Bone marrow (tissue), 2 donors: Measurements from ENCODE around the gene KCNE1.
A peak's percentile ranks its signal among the peaks of the same experiment; 100 is the strongest.
"Not testable (repeated sequence)": the region's sequence is repeated elsewhere in the genome, so short reads cannot be mapped to it uniquely, and the experiment has no call there.

ENCODE experiments used
- DNase-seq, 2 donors: peaks; one replicate each; lab custom pipeline; 2025; lab: John Stamatoyannopoulos, UW

The KCNE1 gene

DNA sequence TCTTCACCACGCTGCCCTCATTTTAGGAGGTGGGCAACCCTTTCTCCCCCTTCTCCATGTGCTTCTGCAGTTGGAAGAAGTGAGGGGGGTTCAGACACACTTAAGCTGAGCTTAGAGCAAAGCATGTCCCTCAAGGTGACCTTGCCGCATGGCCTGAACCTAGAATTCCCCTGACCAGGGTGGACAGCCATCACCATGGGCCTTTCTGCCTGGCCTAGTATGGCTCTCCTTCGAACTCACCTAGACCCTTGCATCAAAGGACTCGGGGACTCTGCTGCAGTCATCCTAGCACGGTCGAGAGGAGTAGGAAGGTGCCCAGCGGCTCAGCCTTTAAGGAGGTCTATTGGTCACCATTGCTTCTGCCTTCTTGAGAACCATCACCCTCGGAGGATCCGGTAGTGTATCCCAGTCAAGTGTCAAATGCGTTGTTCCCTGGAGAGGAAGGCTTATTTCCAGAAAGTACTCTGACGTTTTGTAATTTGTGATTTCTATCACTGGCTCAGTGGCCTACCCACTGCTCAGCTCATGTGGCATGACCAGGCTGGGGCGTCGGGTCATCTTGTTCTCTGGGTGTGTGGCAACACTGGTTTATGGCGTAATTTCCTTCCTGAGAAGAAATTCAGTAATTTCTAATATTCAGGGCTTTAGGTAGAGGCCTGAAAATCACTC is at the start of gene KCNE1:
Gene KCNE1 (minus strand): TSS at position 424 of the 669 bp plus-strand sequence. CDS start 62,576 bp downstream, outside the sequence.
- DNase-seq = peak in 1 of 2 donors; percentile 50

GRCh38 chr21:34561806-34562205 is 49.8 kb upstream of the KCNE1 start:
- DNase-seq = no peak

DNA sequence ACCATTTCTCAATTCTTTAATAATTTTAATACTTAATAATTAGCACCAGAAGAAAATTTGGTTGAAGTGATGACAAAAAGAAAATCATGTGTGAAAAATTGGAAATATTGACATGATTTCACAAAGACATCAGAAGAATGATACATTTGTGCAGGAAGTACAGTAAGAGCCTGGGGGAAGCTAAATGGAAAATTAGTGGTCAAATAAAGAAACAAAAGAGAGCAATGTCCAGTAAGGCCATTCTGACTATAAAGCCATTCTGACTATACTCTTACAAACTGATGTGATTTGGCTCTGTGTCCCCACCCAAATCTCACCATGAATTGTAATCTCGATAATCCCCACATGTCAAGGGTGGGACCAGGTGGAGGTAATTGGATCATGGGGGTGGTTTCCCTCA is 48.6 kb upstream of the KCNE1 start:
- DNase-seq = no peak

- DNase-seq = no peak
Observed at GRCh38 chr21:34560021-34560420, 48.0 kb upstream of the KCNE1 start.

- no peak for DNase-seq
Observed at GRCh38 chr21:34559089-34559631, 47.1 kb upstream of the KCNE1 start.

DNA sequence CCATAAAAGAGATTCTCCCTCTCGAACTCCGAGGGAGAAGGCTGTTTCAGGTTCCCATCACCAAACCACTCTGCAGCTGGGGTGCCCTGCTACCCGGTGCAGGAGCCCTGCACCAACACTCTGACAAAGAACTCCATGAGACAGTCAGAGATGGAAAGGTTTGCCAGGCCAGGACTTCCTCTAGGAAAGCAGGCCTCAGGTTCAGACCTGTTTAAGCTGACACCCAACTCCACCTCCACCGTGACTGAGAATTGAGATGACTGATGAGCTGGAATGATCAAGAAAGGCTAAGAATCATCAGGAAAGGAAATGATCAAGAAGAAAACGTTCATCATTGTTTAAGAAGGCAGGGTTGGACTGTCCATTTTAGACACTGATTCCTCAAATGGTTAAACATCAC is 46.2 kb upstream of the KCNE1 start:
- no peak for DNase-seq

DNA sequence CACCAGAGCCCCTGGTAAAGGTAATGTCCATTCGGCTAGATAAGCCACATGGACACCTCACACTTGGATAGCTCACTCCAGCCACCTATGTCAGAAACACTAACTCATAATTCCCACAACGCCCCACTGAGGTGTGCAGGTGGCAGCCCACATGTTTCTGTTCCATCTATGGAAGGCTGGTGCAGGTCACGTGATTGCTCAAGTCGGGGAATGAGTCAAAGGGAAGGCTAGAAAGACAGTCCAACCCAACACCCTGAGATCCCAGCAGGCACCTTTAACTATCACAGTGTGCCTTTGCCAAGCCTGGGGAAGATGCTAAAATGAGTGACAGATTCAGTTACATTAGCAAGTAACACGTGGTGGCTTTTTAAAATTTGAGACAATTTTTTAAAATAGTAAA is 45.3 kb upstream of the KCNE1 start:
- no peak for DNase-seq

DNA sequence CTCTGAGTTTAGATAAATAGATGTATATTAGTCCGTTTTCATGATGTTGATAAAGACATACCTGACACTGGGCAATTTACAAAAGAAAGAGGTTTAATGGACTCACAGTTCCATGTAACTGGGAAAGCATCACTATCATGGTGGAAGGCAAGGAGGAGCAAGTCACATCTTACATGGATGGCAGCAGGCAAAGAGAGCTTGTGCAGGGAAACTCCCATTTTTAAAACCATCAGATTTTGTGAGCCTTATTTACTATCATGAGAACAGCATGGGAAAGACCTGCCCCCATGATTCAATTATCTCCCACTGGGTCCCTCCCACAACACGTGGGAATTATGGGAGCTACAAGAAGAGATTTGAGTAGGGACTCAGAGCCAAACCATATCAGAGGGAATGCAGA is 42.7 kb upstream of the KCNE1 start:
- not testable (repeated sequence) for DNase-seq

- no peak for DNase-seq
Observed at GRCh38 chr21:34554227-34554626, 42.2 kb upstream of the KCNE1 start.

GRCh38 chr21:34553151-34553952 is 41.3 kb upstream of the KCNE1 start:
- DNase-seq = no peak

DNA sequence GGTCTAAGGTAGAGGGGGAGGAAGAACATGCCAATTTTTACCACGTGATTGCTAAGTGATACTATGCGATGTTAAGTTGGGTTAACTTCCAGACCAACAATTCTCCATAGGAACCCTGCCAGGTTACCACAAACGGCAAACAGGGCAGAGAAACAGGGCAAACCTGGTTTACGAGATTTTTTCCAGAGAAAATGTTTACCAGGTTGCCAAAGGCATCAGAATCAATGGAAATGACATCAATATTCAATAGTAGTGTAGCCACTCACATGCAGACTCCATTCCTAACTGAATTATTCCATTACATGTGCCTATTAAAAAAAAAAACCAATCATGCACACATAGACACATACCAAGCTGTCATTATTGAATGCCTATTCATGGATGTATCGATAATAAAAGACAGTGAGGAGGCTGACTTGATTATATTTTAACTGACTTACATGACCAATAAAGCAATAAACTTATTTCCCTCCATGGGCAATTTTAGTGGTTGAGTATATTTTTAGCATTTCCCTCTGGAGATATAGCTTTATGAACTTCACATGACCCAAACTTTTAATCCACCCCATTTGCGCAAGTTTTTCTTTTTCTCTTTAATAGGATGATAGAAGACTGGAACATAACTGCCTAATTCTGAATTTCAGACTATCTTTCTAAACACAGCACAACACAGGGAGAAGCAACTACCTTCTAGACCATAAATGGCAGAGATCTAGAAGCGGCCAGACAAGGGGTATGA is 40.5 kb upstream of the KCNE1 start:
- DNase-seq = no peak

DNA sequence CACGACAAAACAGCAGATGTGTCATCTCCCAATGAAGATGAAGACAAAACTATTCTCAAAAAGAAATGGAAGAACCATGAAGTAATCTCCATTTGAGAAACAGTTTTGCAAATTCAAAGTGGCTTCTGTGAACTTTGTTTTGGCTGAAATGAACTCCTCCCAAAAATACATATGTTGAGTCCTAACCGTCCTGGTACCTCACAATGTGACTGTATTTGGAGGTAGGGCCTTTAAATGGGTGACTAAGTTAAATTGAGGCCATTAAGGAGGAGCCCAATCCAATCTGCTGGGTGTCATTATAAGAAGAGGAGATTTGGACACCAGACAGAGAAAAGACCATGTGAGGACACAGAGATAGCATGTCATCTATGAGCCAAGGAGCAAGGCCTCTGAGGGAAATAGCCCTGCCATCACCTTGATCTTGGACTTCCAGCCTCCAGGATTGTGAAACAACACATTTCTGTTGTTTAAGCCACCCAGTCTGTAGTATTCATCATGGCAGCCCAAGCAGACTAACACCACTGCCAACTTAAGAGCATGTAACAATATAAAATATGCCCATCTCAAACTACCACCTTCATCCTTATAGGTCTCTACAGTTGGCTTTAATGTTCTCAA is 38.3 kb upstream of the KCNE1 start:
- DNase-seq = no peak

GRCh38 chr21:34548781-34549376 is 36.9 kb upstream of the KCNE1 start:
- DNase-seq = no peak

- DNase-seq = no peak
Observed at GRCh38 chr21:34546542-34546941, 34.5 kb upstream of the KCNE1 start.

DNA sequence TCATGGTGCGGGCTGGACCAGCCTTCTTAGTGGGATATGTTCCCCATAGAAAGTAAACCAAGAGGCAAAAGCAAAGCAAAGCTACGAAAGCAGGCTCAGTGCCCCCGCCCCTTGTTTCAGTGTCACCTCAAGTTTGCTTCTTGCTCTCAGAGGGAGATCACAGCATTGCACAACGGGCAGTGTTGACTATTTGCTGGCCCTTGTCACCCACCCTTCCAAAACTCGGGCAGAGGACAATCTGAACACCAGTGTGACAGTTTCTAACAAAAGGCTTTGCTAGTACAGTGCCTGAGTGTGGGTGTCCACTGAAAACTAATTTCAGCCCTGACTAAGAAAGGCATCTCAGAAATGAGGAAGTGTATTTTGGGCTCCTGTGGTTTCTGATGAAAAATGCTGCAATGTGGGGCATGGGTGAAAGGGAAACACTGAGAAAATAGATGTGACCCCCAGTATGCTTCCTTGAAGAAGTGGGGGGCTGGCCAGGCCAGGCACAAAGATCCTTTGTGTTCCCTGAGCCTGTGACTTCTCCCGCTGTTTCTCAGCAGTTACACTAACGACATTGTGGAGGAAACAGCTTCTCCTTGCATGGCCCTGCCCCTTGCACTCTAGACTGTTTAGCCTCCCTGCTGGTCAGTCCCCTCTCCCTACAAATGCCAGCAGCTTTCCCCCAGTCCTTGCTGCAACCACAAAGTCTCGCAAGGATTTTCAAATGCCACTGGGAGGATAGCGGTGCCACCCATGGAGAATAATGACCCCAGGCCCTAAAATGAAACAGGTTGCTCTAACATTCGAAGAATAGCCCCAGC is 33.3 kb upstream of the KCNE1 start:
- peak; percentile 71 to 79 for DNase-seq

DNA sequence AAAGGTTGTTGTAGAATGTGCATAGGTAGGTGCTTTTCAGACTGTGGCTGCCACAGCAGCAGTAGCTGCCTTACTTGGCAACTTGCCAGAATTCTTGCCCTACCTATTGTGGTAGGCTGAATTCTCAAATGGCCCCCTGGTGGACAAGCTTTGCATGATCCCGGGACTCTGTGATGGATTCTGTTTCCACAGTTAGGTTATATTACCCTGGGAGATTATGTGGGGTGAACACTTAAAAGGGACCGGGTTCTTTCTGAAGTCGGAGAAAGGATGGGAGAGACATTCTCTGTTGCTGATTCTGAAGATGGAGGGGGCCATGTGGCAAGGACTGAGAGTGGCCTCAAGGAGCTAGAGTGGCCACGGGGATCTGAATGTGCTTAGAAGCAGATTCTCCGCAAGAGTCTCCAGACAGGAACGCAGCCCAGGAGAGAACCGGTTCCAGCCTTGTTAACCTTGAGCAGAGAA is 32.1 kb upstream of the KCNE1 start:
- DNase-seq = peak in 1 of 2 donors; percentile 5

DNA sequence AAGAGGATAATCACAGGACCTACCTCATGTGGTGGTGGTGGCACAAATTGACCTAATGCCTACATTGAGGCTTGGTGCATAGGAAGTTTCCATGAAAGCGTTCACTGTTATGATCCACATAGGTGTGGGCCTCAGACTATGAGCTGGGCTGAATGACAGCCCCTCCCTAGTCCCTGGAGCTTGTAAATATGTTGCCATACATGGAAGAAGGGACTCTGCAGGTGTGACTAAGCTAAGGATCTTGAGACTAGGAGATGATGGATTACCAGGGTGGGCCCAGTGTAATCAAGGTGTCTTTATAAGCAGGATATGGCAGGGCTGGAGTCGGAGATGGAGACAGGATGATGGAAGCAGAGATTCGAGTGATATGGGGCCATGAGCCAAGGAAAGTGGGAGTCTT is 31.0 kb upstream of the KCNE1 start:
- no peak for DNase-seq

DNA sequence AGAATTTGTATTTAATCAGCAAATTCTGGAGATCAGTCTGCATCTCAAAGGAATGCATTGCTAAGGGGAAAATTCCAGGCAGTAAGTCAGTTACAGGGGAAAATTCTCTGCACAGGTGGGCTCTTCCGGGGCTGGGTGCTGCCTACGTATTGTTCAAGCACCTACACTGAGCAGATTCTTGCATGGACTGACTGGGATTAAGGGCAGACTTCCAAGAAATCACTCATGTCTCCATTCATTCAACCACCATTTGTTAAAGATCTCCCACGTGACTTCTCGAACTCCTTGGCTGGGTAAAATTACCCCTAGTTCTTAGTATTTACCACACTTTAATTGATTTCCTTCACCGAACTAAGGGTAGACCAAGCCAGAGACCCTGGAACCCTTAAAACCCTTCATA is 28.2 kb upstream of the KCNE1 start:
- DNase-seq = no peak

GRCh38 chr21:34537838-34538237 is 25.8 kb upstream of the KCNE1 start:
- no peak for DNase-seq

DNA sequence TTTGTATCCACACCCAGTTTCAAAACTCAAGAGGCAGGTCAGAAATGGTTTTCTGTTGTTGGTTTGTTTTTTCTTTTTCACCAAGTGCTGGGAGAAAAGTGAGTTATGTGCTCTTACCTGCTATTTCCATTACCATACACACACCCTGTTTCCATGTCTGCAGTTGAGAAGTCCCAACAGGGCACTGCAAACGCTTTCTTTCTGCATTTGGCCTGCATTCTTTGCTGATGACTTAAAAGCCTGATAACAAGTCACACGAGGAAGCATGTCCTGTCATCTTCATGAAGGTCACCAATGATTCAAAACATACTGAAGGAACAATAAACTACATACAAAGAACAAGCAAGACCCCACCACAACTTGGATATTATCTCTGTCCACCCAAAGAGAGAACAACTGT is 24.8 kb upstream of the KCNE1 start:
- DNase-seq = no peak

- DNase-seq = no peak
Observed at GRCh38 chr21:34536311-34536710, 24.3 kb upstream of the KCNE1 start.
